GM18519 (cell line): ENCODE results near the gene OSBP2.
"Not testable (repeated sequence)": the region's sequence is repeated elsewhere in the genome, so short reads cannot be mapped to it uniquely, and the experiment has no call there.

Source experiments
- ATAC-seq: cut with Tn5 transposase; IDR thresholded peaks from one replicate; pipeline ENCODE4 v1.9.1; 2021; ENCODE audit warnings: mild to moderate bottlenecking, moderate library complexity; ENCODE audit not compliant: unreplicated experiment, low FRiP score

Gene OSBP2

DNA sequence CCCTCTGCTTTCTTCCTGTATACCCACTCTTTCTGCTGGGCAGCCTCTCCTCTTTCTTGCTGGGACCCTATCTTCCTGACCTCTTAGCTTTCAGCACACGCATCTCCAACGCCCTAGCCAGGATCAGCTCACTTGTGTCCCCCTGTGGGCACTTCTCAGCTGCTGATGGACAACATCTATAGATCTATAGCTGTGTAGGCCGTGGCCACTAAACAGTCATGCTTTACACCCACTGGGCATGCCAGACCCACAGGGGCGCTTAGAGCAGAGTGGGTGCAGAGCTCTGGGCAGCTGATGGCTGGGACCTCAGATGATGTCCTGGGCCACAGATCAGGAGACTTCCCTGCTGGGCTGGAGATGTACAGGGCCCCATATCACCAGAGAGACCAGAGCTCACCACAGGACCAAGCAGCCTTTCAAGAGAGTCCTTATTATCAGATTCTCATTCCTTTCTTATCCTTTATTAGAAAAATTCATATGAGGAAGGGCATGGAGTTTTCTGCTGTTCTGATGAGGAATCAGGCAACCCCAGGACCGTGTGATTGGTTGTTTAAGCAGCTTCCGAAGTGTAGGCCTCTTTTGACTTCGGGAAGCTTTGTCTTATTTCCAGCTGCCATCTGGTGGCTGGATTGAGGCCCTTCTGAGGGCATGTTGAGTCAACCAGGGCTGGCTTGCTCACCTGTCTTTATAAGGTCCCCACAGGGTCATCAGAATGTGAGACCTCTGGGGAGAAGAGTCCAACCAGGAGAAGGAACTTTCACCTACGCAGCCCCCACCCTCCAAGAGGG is 60.5 kb downstream of the OSBP2 start:
- no peak for ATAC-seq

- ATAC-seq = no peak
Observed at GRCh38 chr22:30755759-30756124, 61.1 kb downstream of the OSBP2 start.

DNA sequence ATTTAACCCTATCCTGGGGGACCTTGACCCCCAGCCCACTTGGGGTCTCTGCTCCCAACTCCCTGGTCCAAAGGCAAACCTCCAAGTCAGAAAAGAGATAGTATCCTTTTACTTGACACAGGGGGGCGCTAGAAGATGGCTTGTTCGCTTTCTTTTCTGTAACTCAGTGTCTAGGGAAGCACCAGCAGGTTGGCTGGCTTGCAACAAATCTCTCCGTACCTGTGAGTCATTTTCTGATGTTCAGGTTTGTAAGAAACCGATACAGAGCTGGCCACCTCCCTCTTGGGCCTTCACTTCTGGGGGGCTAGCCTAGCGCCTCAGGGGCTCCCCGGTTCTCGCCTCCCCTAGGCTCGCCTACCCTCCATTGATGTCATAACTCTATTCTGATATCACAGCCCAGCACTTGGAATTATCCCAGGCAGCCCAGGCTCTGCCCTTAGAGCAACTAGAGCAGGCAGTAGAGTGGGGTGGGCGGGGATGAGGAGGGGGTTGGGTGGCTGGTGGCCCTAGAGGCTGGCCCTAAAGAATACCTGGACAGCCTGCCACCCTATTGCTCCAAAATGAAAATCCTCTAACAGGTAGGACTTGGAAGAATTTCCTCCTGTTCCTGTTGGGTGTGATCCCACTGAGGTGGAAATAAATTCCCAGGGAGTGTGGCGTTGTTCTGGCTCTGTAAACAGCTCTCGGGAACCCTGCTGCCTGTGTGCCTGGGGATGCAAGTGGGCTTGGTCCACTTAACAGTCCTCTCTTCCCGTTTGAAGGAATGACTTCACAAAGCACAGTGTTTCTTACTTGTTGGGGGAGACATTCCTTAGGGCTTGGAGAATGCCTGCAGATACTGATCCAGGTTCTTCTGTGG is 69.4 kb downstream of the OSBP2 start:
- ATAC-seq = no peak

- ATAC-seq = no peak
Observed at GRCh38 chr22:30767661-30768060, 73.0 kb downstream of the OSBP2 start.

GRCh38 chr22:30770716-30771115 is 76.0 kb downstream of the OSBP2 start:
- no peak for ATAC-seq

GRCh38 chr22:30773919-30774318 is 79.2 kb downstream of the OSBP2 start:
- ATAC-seq = no peak

- no peak for ATAC-seq
Observed at GRCh38 chr22:30774566-30774965, 79.9 kb downstream of the OSBP2 start.

DNA sequence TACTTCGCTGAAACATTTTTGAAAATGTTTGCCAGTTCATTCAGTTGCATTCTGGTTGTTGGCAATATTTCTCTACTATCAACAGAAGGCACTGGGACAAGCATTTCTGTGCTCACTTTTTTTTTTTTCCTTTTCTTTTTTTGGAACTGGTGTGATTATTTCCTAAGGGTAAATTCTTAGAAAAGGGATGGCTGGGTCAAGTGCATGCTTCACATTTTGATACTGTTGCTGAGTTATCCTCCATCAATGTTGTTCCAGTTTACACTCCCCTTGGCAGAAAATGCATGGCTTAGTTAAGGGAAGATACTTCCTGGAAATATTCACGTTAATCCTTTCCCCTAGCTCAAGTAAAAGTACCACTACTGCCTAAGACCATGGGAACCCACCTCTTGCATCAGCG is 81.8 kb downstream of the OSBP2 start:
- no peak for ATAC-seq

- ATAC-seq = not testable (repeated sequence)
Observed at GRCh38 chr22:30777146-30777545, 82.5 kb downstream of the OSBP2 start.

DNA sequence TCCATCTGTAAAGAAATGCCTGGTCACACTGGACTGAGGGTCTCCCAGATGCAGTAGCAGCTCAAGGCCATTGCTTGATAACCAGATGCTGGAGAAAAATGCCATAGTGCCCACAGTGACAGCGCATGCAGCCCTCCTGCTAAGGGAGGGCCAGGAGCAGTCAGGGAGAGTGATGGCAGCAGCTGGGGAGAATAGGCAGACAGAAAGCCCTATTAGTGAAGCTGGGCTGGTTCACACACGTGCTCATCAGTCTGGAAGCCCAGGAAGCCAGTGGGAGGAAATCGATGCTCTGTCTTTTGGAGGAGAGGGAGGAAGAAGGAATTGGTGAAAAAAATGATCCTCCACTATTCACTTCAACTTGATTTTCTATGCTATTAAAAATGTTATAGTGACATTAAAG is 82.9 kb downstream of the OSBP2 start:
- no peak for ATAC-seq

DNA sequence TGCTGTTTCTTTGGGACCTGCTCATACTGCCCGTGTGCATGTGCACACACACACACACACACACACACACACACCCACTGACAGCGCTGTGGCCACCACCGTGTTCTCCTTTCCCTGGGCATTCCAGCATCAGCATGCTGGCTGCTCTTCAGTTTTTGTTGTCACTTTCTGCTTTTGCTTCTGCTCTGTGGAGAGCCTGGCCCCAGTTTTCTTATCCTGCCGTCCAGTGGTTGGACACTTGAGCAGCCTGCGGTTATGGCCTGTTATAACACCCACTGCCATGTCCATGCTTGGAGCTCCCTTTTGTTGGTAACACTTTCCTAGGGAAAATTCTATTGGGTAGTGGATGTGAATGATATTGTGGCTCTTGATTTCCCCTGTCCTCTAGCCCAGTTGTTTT is 83.6 kb downstream of the OSBP2 start:
- ATAC-seq = no peak

- ATAC-seq = no peak
Observed at GRCh38 chr22:30780026-30780425, 85.4 kb downstream of the OSBP2 start.

GRCh38 chr22:30781271-30781875 is 86.7 kb downstream of the OSBP2 start:
- no peak for ATAC-seq

DNA sequence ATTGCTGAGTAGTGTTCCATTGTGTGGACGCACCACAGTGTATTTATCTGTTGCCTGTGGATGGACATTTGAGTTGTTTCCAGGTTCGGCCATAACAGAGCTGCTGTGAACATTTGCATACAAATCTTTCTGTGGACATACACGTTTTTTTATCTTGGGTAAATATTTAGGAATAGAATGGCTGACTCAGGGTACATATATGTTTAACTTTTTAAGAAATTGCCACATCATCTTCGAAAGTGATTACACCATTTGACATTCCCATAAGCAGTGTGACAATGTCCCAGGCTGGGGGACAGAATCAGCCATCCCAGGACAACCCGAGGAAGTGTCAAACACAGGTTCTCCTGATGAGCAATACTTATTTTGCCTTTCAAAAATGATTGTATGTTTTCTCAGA is 87.9 kb downstream of the OSBP2 start:
- ATAC-seq = no peak

DNA sequence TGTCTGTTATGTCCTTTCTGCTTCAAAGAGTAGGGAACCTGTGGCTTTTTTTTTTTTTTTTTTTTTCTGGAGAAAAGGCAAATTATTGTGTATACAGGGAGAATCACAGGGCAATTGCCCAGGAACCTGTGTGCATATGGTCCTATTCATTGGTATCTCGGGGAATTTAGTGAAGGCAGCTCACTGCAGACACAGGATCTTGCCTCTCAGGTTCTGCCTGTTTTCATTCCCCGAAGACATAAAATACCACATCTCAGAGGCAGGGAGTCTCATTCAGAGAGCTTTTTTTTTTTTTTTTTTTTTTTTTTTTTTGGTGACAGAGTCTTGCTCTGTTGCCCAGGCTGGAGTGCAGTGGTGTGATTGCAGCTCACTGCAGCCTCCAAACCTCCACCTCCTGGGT is 88.3 kb downstream of the OSBP2 start:
- no peak for ATAC-seq

DNA sequence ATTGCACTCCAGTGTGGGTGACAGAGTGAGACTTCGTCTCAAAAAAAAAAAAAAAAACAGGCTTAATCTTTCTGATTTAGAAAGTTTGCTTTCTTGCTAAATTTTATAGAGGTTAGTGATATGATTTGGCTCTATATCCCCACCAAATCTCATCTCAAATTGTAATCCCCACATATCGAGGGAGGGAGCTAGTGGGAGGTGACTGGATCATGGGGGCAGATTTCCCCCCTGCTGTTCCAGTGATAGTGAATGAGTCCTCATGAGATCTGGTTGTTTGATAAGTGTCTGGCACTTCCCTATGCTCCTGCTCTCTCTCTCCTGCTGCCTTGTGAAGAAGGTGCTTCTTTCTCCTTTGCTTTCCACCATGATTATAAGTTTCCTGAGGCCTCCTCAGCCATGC is 90.9 kb downstream of the OSBP2 start:
- ATAC-seq = no peak

DNA sequence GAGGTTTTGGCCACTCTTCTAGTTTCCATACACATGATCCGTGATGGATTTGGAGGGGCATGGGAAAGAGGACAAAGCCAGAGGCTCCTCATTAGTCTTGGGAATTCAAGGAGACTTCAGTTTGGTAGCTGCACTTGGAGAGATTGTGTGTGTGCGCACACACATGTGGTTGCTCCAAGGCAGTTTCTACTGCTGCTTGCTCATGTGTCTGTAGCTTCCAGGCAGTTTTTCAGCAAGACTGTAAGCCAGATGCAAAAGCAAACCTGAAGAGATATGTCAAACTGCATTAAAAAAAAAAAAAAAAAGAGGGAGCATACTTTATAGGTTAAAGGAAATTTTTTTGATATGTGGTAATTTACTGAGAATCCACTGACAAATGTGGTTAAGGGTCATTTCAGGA is 95.7 kb downstream of the OSBP2 start:
- no peak for ATAC-seq

- ATAC-seq = no peak
Observed at GRCh38 chr22:30792456-30792855, 97.8 kb downstream of the OSBP2 start.

DNA sequence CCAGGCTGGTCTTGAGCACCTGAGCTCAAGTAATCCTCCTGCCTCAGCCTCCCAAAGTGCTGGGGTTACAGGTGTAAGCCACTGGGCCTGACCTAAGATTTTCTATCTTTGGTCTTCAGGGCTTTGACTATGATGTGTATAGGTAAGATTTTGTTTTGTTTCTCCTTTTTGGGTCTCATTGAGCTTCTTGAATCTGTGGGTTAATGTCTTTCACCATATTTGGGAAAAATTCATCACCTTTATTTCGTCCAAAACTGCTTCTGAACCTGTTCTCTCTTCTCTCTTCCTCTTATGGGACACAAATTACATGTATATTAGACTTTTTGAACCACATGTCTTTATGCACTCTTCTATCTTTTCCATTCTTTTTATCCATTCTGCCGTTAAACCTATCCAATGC is 100.4 kb downstream of the OSBP2 start:
- ATAC-seq = no peak

DNA sequence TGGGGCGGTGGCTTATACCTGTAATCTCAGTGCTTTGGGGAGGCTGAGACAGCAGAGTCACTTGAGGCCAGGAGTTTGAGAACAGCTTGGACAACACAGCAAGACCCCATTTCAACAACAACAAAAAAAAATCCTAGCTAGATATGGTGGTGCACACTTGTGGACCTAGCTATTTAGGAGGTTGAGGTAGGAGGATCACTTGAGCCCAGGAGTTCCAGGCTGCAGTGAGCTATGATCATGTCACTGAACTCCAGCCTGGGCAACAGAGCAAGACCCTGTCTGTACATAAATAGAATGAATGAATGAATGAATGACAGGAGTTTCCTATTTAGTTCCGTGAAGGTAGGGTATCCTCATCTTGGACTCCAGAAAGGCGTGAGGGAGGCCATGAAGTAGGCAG is 107.0 kb downstream of the OSBP2 start:
- no peak for ATAC-seq
